ENCODE results near the gene PAK1.

PAK1 gene

DNA sequence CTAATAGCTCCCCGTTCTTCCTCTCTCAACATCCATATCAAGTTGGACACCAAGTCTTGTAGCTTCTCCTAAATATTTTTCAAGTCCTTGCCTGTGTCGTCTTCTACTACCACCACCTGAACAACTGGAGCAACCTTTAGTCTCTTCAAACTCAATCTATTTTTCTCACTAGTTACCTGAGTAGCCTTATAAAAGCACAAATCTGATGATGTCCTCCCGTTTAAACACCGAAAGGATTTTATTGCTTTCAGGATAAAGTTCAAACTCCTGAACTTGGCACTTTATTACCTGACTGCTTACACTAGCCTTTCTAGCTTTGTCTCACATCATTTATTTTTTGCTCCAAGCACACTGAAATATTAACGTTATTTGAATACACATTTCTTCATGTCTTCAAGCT lies 1.3 kb upstream of the PAK1 start:
- no peak for FAIRE-seq
- no peak for DNase-seq (ENCODE audit: insufficient read length, low spot score)

DNA sequence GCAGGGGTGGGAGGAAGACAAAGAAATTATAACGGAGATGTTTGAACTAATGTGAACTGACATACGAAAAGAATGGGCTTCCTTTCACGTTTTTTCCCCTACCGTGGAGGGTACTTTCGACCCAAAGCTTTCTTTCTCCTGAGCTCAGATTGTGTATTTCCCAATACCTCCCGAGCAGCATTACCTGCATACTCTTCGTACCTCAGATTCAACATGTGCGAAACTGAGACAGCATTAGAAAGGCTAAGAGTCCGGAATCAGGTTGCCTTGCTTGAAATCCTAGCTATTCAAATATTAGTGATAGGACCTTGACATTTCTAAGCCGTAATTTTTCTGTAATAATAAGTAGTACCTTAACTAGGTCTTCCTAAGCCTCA lies 778 bp upstream of the PAK1 start:
- DNase-seq (ENCODE audit: insufficient read length, low spot score): no peak
- peak; percentile 11 for FAIRE-seq

DNA sequence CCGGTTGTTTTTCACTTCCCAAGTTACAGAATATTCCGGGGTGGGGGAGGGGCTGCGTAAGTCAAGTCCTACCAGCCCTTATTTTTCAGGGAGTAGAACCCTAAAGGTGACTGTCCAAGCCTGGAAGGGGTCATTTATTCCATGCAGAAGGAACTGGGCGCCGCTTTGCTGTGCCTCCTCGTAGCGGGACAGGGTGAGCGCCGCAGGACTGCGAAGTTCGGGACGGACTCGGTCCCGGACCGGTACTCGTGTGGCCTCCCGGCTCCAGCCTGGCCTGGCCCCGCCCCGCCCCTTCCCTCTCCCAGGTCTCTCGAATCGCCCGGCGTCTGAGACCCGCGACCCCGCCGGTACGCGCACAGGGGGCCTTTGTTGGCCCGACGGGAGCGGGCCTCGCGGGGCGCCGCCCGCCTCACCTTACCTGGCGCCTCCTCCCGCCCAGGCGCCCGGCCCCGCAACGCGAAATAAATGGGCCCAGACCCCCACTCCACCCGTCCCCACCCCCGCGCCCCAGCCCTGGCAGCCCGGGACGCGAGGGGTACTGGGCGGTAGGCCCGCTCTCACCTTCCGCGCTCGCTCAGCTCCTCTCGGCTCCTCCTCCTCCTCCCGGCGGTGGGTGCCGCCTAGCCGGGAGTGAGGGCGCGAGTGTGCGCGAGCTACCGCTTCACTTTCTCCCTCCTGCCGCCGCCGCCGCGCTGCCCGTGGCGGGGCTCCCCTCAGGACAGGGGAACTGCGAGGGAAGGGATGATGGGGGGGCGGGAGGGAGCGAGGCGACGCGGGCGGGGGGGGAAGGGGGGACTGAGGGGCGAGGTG lies 698 bp downstream of the PAK1 start:
- DNase-seq (ENCODE audit: insufficient read length, low spot score) (peak; percentile 44), FAIRE-seq (peak; percentile 83)

DNA sequence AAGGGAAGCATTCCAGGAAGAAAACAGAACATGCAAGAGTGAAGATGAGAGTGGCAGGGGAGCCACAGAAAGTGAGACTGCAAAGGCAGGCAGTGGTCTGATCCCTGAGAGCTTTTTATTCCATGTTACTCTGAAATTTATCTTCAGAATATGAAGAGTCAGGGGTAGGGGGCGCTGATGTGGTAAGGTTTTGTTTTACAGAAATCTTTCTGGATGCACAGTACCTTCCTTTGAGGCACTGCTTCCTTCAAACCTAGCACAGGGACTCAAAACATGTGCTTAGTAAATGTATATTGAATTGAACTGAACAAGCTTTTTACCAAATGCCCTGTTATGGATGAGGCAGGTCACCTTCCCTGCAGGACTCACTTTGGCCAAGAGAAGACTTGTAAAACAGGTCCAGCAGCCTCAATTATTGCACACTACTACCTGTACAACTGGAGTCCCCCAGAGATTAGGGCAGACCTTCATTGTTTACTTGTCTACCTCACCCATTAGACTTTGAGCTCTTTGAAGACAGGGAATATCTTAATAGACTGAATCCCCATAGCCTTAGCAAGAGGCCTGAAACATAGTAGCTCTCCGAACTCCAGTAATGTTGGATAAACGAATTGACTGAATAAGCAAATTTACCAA lies 2.2 kb downstream of the PAK1 start:
- peak; percentile 90 for FAIRE-seq

DNA sequence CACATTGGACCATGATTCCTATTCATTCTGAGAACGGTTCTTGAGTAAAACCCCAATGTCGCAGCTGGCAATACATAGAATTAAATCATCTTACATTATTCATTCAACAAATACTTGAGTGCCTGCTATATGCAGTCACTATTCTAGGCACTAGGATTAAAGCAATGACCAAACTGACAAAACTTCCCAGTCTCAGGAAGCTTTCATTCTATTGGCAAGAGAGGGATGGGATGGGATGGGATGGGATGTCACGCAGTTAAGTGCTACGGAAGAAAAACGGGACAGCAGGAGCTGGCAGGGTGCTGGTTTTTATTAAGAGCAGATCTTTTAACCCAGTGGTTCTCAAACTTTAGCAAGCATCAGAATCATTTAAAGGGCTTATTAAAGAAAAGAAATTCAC lies 2.9 kb downstream of the PAK1 start:
- FAIRE-seq: no peak

More for the DNA sequence above, 2.2 kb downstream of the PAK1 start:
- DNase-seq (ENCODE audit: insufficient read length, low spot score): no peak

DNA sequence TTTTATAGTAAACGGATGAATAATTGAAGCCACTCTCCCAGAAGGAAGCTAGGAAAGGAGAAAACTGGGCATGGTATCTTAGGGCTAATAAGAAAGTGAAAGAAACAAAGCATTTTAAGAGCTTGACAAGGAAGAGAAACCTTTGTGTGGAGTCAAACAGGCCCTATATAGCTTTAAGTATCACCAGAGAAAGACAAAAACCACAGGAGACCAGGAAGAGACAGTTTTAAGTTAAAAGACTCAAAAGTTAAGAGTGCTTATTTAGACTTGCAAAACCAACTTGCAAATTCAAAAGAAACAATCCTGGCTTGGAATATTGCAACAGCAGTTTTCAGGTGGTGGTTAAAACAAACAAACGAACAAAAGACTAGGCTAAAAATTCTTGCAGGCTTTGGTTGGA lies 3.4 kb downstream of the PAK1 start:
- peak; percentile 29 for DNase-seq (ENCODE audit: insufficient read length, low spot score)
- FAIRE-seq: peak; percentile 99

More for the DNA sequence above, 2.9 kb downstream of the PAK1 start:
- no peak for DNase-seq (ENCODE audit: insufficient read length, low spot score)

DNA sequence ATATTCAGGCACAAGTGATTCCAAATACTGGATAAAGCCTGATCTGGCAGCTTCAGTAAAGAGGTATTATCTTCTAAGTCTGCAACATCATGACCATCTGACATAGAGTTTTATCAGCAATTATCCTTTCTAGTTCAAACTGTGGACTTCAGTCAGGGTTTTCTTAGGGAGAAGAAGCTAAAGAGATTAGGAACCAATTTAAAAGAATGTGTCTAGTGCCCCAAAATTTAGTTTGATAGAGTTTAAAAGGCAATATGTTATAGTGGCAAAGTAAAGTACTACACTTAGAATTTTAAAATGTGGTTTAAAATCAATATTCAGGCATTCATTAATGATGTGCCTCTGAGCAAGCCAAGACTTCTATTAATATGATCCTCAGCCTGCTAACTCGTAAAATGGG lies 5.4 kb downstream of the PAK1 start:
- no peak for DNase-seq (ENCODE audit: insufficient read length, low spot score)
- FAIRE-seq: peak; percentile 28

DNA sequence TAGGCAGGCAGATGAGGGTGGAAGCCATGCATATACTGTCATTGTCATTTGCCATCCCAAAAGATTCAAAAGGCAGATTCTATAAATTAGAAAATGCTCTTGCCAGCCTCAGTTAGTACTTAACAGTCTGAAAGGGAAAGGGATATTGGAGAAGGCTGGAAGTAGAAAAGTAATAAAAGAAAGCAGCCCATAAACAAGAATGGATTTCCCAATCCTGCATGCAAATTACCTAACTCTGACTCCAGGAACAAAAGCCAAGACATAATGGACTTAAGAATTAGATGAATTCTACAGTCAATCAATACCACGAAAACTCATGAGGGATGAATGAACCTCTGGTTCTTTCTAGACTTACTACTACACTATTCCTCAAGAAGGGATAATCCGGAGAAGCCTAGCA lies 5.9 kb downstream of the PAK1 start:
- DNase-seq (ENCODE audit: insufficient read length, low spot score) (no peak), FAIRE-seq (peak; percentile 47)

DNA sequence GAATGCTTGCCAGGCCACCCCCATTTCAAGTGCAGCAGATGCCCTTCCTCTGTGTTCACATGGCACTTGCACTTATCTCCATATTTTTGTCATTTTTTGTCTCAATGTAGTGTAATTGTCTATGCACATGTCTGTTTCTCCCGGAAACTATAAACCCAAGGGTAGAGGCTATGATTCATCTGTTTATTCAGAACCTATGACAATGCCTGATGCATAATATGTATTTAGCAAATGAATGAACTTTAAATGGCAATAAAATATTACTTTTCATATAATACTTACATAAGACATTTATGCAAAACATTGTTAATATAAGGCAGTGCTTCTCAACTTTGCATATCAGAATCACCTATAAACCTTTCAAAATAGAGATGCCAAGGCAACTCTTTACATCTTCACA lies 6.7 kb downstream of the PAK1 start:
- DNase-seq (ENCODE audit: insufficient read length, low spot score) (no peak), FAIRE-seq (peak; percentile 62)

DNA sequence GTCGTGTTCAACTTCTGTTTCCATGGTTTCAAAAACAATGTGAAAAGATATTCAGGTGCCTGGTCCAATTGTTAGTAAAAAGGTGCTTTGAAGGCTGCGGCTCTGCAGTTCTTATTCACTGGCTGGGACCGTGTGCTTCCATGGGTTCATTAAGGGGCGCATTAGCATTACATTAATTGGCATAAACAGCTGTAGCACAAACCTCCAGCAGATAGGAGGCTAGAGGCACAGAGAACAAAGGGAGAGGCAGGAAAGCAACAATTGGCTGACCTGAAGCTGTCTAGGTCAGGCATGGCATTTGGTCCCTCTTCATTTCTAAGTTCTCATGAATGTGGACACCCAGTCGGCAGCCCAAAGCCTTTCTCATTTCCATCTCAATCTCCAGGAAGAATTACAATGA lies 16.6 kb downstream of the PAK1 start:
- DNase-seq (ENCODE audit: insufficient read length, low spot score) (no peak), FAIRE-seq (no peak)

DNA sequence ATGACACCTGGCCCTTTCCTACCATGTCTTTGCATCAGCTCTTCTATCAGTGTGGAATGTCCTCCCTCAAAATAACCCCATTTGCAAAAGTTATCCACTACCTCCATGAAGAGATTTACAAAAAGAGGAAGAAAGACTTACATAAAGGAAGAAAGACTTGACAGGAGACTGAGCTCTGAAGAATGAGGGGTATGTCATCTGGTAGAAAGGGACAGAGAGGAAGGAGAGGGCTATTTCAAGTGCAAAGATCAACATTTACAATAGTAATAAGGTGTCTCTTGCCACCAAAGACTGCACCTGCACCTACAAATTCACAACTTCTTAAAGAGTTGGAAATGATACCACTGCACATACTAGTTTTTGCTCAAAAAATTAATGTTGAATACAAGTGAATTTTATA lies 18.2 kb downstream of the PAK1 start:
- DNase-seq (ENCODE audit: insufficient read length, low spot score) (no peak), FAIRE-seq (peak; percentile 51)

DNA sequence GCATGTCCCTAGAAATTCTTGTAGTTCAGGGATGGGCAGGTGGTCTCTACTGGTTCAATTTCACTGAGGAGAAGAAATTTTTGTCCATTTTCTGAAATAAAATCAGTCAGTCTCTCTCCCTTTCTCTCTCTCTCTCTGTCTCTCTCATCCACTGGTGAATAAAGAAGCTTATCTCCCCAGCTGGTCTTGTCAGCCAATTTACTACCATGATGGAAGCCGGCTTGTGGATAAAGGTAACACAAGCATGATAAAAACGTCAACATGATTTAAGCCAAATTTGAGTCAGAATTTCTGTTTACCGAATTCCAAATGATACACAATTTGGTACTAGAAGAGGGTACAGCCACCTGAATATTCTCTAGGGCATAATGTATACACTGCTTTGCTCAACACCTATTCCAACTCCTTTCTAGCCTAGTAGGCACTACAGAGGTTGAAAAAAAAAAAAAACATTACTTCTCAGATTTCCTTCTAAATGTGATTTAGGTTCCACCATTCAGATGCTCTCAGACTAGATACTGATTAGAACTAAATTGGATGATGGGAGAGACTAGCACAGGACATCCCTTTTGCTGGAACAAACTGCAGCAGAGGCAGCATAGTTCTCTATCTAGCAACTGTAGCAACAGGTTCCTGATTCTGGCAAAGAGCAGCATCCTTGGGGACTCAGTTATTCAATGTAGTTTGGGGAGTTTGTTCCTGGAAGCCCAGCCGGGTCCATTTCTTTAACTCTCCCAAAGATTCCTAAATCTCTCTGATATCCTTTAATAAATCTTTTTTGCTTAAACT lies 18.8 kb downstream of the PAK1 start:
- DNase-seq (ENCODE audit: insufficient read length, low spot score) (no peak), FAIRE-seq (no peak)

DNA sequence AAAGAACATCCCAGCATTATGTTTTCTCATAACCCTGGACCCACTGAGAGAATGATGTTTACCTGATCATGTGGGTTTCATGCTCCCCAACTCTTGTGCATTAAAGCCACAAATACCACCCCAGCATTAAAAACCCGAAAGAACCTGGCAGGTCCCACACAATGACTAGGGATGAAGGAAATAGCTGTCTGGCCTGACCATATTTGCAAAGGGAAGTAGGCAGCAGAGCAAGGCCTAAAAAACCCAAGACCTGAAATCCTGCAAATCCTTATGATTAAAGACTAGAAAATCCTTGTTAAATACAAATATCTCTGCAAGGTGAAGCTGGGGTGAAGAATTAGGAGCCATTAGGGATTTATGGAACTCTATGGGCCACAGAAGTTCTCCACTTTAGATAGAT lies 23.7 kb downstream of the PAK1 start:
- DNase-seq (ENCODE audit: insufficient read length, low spot score) (no peak), FAIRE-seq (no peak)

DNA sequence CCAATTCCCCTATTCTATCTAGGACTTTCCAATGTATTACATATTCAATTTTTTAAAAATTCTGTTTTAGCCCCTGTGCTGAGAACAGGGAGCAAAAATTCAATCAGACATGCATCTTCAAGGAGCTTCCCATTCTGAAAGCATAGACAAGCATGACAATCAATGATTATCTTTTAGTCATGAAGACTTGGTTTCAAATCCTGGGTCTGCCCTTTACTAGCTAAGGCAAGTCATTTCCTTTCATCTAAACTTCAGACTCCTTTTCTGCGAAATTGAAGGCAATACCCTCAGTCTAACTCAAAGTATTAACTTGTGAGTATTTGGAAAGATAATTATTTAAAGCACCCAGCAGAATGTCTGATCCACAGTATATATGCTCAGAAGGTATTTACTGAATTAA lies 24.1 kb downstream of the PAK1 start:
- DNase-seq (ENCODE audit: insufficient read length, low spot score): no peak
- FAIRE-seq: no peak

DNA sequence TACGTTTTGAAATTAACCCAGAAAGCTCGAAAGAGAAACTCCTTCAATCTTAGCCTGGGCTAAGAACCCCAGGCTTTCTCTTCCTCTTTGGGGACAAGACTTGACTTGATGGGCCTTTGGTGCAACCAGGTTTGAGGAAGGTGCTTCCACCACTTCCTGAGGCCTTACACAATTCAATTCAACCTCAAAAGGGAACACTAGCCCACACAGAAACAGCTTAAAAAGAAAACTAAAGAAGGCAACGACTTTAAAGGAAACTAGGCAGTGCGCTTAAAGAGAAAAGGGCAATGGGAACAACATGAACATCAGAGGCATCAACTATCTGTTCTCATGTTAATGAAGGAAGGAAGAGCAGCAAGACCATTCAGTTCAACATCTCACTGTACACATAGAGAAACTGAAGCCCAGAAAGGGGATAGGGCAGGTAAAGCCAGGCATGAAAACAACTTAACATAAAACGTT lies 24.8 kb downstream of the PAK1 start:
- FAIRE-seq: peak; percentile 100
- DNase-seq (ENCODE audit: insufficient read length, low spot score): no peak

DNA sequence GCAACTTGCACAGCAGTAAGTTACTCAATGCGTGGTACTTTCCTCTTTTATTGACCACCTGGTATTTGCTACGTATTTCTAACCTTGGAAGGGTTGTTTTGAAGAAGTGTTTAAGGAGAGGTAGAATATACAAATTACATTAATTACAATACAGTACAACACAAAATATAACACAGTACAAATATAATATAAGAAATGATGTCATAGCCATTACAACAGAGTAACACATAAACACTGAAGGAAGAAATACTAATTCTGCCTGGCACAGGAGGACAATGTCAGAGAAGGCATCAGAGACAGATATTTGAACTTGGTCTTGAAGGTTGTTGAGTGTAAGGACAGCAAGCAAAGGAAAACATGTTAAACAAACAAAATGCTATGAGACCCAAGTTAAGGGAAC lies 25.6 kb downstream of the PAK1 start:
- no peak for DNase-seq (ENCODE audit: insufficient read length, low spot score)
- FAIRE-seq: no peak

DNA sequence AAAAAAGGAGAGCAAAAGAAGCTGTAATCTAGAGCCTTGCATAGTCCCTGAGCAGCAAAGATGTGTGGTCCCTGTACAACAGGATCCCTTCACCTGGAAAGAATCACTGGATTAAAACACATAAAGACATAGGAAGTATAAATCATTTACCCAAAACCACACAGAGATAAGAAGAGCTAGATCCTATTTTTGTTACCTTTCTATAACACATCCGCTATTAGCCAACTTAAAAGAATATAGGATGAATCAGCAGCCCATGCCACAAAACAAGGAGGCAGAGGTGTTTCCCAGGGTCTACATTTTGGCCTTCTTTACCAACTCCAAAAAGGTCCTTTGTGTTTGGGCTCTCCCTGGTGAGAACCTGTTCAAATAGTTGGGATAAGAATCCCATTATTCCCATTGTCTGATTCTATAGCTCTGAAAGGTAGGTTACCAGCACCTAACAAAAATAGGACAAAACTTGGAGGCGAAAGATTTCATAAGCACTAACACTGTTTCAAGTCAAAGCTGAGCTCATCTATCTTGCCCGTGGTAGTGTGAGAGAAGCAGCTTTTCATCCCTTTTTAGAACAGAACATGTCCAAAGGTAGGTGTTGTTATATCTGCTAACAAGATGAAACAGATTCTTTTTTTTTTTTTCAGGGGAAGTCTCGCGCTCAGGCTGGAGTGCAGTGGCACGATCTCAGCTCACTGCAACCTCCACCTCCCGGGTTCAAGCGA lies 26.8 kb downstream of the PAK1 start:
- DNase-seq (ENCODE audit: insufficient read length, low spot score) (no peak), FAIRE-seq (peak; percentile 88)

DNA sequence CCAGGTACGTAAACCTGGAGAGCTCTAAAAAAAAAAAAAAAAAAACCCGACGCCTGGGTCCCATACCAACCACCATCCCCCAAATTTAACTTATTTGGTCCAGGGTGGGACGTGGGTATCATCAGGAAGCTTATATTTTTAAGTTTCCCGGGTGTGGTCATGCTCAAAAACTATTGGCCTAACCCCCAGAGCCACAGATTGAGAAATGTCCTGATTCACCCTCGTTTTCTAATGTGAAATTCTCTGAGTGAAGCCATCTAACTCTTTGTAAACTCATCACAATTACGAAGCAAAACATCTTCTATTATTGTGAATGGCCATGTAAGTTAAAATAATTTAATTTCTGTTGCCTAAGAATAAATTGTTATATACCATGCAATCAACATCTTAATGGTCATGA lies 29.6 kb downstream of the PAK1 start:
- FAIRE-seq (no peak), DNase-seq (ENCODE audit: insufficient read length, low spot score) (no peak)

DNA sequence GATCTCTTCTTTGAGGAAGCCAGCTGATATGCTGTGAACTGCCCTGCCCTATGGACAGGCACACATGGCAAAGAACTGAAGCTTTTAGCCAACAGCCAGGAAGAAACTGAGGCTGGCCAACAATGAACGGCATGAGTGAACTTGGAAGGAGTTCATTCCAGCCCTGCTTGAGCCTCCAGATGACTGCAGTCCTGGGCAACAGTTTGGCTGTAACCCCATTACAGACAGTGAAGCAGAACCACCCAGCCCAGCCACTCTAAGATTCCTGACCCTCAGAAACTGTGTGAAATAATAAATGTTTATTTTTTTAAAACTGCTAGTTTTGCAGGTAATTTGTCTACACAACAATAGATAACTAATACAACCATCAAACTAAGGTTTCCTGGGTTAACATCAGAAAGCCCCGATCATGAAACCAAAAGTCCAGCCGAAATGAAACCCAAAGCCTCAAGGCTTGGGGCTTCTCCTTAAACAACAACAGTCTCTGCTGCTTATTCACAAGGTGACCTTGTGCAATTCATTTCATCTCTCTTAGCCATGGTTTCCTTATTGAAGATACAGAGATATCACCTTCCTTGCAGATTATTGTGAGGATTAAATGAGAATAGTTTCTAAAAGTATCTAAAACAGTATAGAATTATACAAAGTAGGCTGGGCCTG lies 31.4 kb downstream of the PAK1 start:
- peak; percentile 100 for FAIRE-seq
- DNase-seq (ENCODE audit: insufficient read length, low spot score): no peak

DNA sequence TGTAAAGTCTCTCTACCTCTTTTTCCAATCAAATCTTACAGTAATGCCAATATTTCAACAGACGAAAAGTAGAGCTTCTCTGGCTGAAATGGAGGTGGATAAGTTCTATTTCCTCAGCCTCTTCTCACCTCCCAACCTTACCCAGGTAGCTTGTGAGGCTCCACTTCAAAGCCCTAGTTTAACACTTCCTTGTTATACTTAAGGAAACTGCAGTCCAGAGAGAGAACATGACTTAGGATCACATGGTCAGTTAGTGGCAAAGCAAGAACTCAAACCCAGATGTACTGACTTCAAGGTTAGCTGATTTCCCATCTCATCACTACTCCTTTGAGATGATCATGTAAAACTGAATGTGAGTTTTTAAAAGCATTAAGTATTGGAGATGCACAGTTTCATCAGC lies 32.5 kb downstream of the PAK1 start:
- DNase-seq (ENCODE audit: insufficient read length, low spot score) (no peak), FAIRE-seq (peak; percentile 90)
